Ovary (tissue), 3 donors: ENCODE measurements around the gene TMEM45B.

Experiments used
- CTCF ChIP-seq, 3 donors: fragments of 450-650 bp in 2 of 3; fragments of 200-600 bp in 1 of 3; IDR thresholded peaks; one replicate each; pipeline versions ENCODE4 v1.5.1 to v1.8.0; 2016 to 2022; ENCODE audit warnings: antibody characterized with exemption in 3 of 3, mild to moderate bottlenecking in 1 of 3
- POLR2A ChIP-seq: fragments of 450-650 bp; IDR thresholded peaks from one replicate; pipeline ENCODE4 v1.6.1; 2017; ENCODE audit warnings: antibody characterized with exemption, mild to moderate bottlenecking, moderate library complexity
- donor health status: DM: no; HTN: no; CAD: no.

- TF ChIP-seq CTCF (IDR thresholded peaks at IDR 0.05) = no peak
- no peak for TF ChIP-seq POLR2A
Measured at GRCh38 chr11:129769059-129769458, 46.6 kb upstream of the TMEM45B start.
